NCI-H2196 (cell line): Measurements from ENCODE around the gene GPC4.

Experiments
- DNase-seq: peaks from one replicate; lab custom pipeline; 2025; ENCODE audit not compliant: unreplicated experiment; lab: John Stamatoyannopoulos, UW

The GPC4 gene

DNA sequence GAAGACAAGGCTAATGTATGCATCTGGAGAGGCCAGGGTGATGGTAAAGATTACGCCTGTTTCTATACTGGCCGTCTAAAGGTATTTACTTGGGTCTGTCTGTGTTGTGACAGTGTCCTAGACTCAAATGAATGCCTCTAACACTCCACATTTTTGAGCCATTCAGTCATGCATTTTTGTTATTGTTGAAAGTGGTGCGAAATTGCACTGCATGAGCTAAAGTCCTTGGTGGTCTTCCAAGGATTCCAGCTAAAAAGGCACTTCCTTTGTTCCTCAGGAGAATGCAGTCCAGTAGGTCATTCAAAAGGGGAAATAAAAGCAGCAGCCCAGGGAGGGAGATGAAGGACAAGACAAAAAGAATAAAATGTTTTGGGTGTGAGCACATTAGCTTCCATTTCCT, 3.0 kb downstream of the GPC4 start:
- no peak for DNase-seq

DNA sequence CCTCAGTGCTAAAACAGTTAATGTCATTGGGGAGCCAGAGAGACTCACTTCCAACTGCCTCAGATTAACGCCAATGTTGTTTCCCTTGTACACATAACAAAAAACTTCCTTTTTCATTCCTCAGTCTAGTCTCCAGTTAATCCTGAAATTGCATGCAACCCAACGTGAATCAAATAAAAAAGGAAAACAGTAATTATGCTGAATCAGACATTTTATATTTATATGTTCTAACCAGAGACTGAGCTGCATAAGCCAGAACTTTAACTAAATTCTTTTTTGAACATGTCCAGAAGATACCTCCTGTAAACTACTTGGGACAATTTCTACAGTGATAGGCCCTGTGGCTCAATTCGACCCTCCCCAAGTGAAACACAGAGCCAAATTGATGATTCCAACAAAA, 4.7 kb downstream of the GPC4 start:
- DNase-seq = no peak

DNA sequence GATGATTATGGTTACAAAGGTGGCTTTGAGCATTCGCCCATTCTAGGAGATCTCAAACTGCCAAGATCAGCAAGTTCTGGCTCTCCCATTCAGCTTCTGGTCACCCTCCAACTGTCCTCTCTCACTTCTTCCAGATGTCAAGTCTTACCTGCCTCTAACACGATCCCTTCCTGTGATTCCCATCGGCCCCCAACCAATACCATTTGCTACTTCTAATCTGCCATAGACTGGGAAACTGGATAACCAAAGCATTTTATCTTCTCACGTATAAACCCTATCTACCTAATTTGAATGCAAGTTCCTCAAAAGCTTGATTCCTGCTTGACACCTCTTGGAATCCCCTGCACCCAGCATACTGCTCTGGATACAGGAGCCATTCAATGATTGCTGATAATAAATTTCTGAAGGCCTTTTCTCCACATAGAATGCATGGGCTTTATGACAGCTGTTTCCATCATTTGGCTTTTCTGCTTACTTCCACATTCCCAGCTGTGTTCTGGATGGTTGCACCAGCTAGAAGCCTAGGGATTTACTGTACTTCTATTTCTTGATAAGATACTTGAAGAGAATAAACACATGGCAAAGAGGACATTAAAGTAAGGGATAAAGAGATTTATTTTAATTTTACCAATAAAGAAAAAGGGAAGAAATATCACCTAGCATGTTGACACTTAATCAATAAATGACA, 9.6 kb downstream of the GPC4 start:
- no peak for DNase-seq

DNA sequence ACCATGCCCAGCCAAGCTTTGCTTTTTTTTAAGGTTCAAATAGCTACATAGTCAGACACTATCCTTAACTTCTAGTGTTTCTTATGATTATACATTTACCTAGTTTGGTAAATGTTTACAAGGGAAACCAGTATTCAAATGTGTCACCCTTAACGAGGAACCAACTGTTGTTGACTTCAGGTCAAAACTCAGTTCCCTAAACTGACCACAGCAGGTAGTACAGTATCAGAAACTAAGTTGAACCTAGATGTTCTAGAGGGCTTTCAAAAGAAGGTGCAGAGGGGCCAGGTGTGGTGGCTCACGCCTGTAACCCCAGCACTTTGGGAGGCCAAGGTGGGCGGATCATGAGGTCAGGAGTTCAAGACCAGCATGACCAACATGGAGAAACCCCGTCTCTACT, 11.3 kb downstream of the GPC4 start:
- no peak for DNase-seq

DNA sequence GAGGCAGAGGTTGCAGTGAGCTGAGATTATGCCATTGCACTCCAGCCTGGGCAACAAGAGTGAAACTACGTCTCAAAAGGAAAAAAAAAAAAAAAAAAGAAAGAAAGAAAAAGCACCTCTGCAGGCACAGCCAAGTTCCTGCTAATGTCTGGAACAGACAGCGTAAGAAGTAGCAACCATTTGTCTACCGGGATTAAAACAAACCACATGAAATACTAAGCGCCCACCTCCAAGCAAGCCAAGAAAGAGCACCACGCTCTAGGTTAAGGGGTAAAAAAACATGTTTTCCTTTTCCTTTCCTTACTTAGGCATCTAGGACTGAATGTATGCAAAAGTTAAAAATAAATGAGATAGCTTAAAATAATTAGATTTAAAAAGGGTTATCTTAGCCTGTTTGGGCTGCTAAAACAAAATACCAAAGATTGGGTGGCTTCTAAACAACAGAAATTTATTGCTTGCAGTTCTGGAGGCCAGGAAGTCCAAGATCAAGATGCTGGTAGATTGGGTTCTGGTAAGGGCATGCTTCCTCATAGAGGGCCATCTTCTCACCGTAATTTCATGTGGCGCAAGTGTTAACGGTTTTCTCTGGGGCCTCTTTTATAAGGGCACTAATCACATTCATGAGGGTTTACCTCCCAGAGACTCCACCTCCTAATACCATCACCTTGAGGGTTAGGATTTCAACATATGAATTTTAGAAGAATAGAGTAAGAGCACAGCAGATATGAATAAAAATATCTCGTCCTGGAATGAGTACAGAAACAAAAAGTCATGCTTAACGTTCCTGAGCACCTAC, 12.3 kb downstream of the GPC4 start:
- DNase-seq = no peak

DNA sequence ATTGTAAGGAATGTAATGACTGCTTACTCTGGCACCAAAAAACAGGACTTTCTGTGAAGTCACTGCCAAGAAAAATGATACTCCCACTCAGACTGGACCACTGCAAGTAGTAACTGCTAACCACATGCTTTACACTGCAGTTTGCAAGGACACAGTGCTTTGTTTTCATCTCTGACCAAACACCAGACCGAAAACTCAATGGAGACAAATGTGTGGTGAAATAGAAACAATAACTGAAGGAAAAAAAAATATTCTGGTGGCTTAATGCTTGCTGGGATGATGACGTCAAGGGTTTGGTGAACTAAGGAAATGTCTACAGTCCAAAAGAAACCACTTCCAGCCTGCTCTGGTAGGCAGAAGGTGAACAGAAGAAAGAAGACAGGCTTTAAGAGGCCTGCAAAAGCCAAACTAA, 13.2 kb downstream of the GPC4 start:
- no peak for DNase-seq

DNA sequence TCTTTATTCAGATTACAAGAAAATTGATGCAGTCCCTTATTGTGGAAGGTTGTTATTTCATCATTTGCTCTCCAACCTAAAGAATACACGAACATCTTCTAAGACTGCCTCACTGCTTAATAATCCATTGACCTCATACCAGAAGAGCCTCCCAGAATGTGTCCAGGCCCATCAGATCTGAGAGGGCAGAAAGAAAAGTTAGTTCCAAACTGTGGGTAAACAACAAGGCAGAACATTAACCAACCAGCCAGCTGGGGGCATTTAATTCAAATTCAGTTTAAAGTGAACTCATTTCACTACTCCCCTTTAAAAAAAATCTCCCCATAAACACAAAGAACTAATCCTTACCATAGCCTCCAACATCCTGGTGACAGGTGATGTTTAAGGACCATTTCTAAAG, 13.8 kb downstream of the GPC4 start:
- no peak for DNase-seq

DNA sequence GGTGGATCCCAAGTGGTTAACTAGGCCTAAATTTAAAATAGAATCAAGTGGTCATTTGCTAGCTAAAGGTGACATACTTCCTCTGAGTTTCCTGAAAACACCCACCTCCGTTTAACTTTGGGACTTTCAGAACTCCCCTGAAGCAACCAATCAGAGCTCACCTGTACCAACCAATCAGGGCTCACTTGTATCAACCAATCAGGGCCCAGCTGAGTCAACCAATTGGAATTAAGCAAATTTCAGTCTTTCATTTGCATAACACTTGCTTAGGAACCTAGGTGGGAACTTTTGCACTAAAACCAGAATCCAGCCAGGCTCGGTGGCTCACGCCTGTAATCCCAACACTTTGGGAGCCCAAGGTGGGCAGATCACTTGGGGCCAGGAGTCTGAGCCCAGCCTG, 15.9 kb downstream of the GPC4 start:
- DNase-seq = no peak

DNA sequence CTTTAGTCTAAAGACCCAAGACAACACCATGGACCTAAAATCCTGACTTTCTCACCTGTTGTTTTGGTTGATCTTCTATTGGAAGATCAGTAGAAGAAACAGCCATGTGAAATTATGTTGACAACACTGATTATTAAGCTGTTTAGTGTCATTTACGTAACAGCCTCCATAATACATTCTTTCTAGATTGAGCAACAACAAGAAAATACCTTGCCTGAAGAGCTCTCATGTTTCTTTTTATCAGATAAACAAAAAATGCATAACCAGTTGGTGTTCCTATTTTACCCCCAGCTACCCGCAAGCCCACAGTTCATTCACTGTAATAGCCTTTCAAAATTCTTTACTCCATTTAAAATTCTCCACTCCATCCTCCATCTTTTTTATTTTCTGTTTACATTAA, 20.5 kb downstream of the GPC4 start:
- no peak for DNase-seq

DNA sequence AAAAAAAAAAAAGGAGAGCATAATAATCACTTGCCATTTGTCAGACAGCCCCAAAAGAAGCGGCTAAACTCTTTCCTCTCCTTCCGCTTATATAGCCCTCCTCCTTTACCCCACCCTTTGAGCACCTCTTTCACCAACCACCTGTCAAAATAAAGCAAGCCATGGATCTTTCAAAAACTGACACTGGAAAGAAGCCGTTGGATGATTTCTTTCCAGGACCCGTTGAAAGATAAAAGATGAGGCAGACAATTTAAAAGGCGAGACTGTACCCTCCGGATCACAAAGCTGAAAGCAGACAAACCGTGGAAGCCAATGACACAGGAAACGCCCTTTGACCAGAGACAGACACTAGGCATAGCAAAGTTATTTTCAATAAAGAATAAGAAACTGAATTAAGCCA, 22.6 kb downstream of the GPC4 start:
- no peak for DNase-seq

DNA sequence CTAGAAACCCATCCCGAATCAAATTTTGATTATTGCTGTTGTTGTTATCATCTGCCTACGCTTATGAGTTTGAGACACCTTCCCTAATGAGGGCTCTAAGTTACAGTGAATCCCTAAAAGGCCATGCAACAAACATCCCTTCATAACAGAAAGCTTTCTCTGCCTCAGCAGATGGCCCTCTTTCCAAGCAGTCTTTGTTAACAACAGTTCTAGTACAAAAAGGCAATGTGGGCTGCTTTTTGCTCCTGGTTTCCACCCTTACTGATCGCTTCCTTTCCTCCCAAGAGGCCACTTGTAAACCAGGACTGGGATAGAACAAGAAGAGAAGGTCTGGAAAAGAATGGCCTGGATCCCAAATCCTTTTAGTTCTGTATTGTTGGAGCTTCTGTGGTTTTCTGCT, 24.2 kb downstream of the GPC4 start:
- DNase-seq = no peak

DNA sequence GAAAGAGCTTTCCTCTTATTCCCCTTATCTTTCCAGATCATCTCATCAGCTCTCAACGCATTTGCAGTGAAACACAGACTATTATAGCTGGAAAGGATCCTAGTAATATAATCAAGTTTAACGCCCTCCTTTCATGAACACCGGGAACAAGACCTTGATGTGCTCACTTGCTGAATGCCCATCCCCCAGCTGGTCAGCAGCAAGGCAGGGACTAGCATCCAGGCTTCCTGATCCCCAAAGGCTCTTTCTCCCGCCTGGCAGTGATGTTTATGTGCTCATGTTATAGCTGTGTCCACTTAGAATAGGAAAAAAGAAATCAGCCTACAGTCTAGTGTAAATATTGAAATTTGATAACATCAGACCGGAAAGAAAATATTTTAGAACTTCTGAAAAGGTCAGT, 24.6 kb downstream of the GPC4 start:
- DNase-seq = peak; percentile 14

DNA sequence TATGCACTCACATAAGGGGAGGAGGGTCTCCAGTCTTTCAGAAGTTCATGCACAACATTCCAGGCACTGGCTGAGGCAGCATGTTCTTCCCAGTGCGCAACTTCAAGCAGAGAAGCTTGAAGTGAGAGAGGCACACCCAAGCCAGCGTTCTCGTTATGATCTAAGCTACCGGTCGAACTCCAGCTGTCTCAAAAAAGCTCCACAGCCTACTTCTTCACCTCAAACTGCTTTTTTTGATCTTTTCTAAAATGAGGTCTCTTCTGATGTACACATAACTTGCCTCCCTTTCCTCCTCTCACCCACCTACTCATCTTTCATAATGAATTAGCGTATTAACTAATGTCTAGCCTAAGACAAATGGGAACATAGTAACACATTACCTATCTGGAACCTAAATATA, 25.3 kb downstream of the GPC4 start:
- DNase-seq = no peak

DNA sequence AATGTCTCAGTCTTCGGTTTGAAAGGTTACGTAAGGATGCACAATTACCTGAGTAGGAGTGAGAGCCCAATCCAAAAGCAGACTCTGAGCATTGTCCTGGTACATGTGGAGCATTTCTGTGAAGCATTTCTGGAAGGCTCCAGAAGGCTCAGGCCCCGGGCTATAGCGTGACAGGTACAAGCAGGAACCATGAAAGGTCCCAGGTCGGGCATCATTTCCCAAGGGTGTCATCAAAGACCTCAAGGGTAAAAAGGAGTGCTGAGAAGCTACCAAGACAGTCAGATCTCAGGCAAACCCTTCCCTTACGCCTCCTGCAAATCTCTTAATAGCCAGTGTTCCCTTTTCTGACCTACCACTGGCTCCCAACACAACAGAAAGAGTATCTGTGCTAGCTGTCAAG, 30.8 kb downstream of the GPC4 start:
- DNase-seq = no peak

DNA sequence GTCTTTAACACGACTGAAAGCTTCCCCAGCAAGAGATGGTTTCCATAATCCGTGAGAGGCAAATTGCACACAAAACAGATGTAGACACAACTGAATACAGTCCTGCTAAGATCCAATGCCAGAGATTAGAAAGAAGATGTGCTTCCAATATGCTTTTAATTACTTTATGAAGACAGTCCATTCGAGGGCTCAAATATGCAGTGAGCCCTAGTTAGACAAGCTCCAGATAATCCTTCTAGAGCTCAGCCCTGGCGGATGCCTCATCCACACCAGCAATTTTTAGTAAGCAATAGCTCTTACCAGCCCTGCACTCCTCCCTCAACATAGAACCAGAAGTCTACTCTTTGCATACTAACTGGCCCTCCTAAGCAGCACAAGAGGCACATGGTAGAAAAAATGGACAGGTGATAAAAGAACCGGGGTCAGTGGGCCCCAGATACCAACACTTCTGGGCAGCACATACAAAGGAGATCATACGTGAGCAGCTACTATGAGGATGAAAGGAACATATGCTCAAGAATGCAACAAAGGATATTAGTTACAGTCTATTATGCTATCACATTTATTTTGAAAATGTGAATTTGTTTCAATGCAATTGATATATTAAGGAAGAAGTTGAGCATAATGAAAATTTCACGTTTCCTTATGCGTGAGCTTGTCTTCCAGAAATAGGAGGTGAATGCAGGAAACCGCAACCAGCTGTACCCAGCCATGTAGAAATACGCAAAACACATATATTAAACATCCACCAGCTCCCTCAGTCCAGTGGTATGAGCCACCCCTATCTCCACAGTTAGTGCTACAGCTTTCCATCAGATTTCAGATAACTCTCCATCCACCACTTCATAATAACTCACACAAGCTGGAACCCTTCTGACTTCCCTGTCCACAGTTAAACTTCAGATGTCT, 34.3 kb downstream of the GPC4 start:
- DNase-seq = no peak

DNA sequence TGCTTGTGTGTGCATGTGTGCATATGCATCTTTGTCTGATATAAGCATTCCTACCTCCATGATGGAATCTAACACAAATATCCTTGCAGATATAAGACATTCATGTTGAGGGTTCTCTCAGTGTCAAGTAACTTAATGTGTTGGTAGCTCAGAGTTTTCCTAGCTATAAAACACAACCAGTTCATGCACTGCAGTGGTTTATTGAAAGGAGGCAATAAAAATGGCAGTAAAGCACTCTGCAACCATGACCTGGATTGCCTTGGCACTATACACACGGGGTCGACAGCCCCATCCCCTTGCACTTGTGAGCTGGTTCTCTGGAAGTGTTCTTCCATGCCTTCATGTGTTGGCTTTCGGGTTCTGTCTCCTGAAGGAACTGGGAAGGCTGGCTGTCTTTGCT, 38.9 kb downstream of the GPC4 start:
- no peak for DNase-seq

DNA sequence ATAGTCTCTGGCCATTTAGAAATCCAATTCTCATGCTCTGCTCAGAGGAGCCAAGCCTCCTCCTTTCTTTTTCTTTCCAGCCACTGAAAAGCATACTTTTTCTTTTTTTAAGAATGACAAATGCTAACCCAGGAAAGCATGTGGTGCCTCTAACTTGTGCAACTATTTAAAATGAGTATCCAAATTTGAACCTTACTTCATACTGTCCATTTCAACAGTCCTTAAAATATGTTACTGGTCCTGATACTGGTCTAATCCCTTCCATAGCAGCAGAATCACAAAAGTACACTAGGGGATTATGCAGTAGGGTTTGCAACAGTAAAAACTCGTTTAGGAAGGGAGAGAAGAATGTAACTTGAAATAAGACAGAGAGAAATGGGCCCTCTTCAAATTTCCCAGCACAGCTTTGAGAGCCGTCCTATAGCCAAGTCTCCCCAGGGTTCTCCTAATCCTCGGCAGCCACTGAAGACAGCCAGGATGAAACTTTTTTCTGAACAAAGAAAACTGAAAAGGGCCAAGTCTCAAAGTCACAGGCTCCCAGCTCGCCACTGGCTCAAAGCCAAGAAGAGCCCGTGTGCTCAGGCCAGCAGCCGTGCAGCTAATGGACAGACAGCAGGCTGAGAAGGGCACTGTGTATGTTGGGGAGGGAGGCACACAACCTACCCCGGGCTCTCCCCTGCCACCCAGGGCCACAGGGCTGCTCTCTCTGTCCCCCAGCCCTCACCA, 39.5 kb downstream of the GPC4 start:
- DNase-seq = no peak

DNA sequence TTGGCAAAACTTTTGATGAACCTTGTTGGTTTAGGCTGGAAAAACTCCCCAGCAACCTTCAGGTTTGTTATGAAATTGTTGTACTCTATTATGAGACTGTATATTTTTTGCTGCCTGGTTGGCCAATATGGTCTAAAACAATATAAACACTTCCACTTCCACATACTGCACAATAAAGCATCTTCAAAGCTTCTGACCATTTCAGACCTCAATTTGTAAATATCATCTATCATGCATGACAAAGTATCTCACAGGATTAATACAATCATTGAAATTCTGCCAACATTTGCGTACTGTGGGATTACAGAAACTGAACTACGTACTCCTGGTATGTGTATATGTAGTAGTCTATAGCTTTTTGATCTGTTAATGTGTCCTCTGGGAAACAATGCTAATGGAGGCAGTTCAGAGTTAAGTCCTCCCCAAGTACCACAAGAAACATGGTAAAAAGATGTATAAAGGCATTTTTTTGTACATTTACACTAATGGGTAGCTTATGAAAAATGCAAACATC, 40.4 kb downstream of the GPC4 start:
- DNase-seq = no peak

DNA sequence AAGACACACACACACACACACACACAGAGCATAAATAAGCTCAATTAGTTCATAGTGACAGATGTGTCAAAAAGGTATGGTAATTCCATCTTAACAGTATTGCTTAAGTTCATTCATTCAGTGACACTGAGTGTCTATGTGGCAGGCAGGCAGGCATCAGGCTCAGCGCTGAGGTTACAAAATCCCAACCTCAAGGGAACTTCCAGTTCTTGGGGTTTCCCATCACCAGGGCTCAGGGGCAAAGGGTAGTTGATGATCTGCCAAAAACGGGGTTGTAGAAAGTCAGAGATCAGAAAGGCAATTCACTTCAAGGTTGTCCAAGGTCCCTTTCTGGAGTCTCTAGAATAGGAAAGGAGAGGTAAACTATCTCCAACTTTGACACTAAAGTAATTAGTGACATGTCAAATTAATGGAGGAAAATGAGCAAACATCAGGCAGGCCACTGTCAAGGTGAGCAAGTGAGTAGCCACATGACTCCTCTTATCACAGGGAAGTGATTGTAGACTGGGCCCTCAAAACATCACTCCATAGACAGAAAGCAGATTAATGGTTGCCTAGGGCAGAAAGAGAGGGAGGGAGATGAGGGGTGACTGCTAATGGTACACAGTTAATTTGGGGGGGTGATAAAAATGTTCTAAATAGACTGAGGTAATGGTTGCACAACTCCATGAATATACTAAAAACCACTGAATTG, 41.8 kb downstream of the GPC4 start:
- DNase-seq = no peak

DNA sequence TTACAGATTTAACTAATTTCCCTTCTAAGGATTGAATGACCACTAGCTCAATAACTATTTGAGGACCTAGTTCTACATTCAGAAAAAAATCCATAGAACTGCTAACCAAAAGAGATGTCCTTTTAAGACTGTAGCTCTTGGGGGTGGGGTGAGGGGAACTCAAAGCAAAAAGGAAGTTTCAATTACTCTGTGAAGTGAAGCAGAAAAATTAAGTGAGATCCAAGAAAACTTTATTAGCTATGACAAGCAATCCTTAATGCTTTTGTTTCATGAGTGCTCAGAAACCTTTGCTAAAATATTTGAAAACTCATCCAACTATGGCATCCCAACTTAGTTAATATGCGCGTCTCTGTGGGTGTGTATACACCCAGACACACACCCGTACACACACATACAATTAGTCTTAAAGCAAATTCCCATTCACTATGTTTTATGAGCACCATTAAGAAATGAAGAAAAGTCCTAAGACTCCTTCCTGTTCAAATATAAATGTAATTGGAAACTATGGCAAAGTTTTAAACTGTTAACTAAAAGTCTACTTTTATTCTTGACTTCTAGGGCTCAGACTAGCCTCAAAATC, 44.5 kb downstream of the GPC4 start:
- DNase-seq = no peak
